Progenitor cell of endocrine pancreas (in vitro differentiated cells): ENCODE data around the gene ACTN1. TPM values are rescaled to one million over a fixed set of nuclear protein-coding genes. Genes with fewer than 3 reads are reported as not detected.

Source experiments
- DNase-seq: peaks from one replicate; pipeline ENCODE4 v3.0.0; 2021; ENCODE audit warnings: low spot score; ENCODE audit not compliant: unreplicated experiment
- H3K27ac Mint-ChIP-seq: 2 replicates; pipeline ENCODE4 v1.8.0; 2021; ENCODE audit warnings: mild to moderate bottlenecking, moderate library complexity, mixed read lengths
- H3K27me3 Mint-ChIP-seq: 2 replicates; pipeline ENCODE4 v1.8.0; 2021; ENCODE audit warnings: mixed read lengths
- H3K36me3 Mint-ChIP-seq: 2 replicates; pipeline ENCODE4 v1.8.0; 2022; ENCODE audit warnings: mixed read lengths; ENCODE audit not compliant: insufficient read depth
- H3K4me1 Mint-ChIP-seq: 2 replicates; pipeline ENCODE4 v1.8.0; 2021; ENCODE audit warnings: low read depth, mixed read lengths
- H3K4me3 Mint-ChIP-seq: 2 replicates; pipeline ENCODE4 v1.8.0; 2021; ENCODE audit warnings: low read depth, mild to moderate bottlenecking, moderate library complexity, mixed read lengths
- H3K9me3 Mint-ChIP-seq: 2 replicates; pipeline ENCODE4 v1.8.0; 2021; ENCODE audit warnings: low read depth, mixed read lengths
- total RNA-seq: library from RNA; stranded (reverse); gene quantifications from 2 replicates; pipeline ENCODE4 v1.2.1, GENCODE V29; 2021
- TF ChIP-seq, protein P1 (sequence below): fragments of 200-600 bp; sonication (generic); IDR thresholded peaks from one replicate; pipeline ENCODE4 v1.5.0; 2021; ENCODE audit warnings: antibody characterized with exemption, mild to moderate bottlenecking; ENCODE audit not compliant: unreplicated experiment

The ACTN1 gene
- total RNA-seq, 1 donor from 2014 or later = 92.6 TPM

DNA sequence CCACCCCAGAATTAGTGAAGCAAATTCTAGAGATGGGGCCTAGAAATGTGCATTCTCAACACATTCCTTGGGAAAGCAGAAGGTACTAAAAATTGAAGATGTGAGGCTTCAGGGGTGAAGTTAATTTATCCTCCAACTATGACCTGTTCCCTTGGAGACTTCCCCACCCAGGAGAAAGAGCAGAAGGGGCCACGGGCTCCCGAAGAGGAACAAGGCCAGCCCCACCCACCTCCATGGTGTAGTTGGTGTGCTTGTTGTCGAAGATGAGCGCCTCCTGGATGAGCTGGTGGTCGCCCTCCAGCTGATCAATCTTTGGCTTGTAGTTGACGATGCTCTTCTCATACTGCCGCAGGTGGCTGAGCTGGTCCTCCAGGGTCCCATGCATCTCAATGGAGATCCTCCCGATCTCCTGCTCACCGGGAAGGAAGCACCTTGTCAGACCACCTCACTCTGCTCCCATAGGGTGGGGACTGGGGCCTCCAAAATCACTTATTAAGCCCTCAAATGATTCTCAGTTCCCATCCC lies 98.5 kb downstream of the ACTN1 start:
- Mint-ChIP-seq H3K27ac (no peak overlapping the region), H3K4me1 (no peaks in the 10 kb centered on the region), H3K36me3 (peaks cover 22% of the 10 kb centered on the region), H3K9me3 (no peaks in the 10 kb centered on the region), H3K27me3 (no peaks in the 10 kb centered on the region), H3K4me3 (no peak overlapping the region)
- TF ChIP-seq, protein P1, sequence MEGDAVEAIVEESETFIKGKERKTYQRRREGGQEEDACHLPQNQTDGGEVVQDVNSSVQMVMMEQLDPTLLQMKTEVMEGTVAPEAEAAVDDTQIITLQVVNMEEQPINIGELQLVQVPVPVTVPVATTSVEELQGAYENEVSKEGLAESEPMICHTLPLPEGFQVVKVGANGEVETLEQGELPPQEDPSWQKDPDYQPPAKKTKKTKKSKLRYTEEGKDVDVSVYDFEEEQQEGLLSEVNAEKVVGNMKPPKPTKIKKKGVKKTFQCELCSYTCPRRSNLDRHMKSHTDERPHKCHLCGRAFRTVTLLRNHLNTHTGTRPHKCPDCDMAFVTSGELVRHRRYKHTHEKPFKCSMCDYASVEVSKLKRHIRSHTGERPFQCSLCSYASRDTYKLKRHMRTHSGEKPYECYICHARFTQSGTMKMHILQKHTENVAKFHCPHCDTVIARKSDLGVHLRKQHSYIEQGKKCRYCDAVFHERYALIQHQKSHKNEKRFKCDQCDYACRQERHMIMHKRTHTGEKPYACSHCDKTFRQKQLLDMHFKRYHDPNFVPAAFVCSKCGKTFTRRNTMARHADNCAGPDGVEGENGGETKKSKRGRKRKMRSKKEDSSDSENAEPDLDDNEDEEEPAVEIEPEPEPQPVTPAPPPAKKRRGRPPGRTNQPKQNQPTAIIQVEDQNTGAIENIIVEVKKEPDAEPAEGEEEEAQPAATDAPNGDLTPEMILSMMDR = no peak
- no peak for DNase-seq

DNA sequence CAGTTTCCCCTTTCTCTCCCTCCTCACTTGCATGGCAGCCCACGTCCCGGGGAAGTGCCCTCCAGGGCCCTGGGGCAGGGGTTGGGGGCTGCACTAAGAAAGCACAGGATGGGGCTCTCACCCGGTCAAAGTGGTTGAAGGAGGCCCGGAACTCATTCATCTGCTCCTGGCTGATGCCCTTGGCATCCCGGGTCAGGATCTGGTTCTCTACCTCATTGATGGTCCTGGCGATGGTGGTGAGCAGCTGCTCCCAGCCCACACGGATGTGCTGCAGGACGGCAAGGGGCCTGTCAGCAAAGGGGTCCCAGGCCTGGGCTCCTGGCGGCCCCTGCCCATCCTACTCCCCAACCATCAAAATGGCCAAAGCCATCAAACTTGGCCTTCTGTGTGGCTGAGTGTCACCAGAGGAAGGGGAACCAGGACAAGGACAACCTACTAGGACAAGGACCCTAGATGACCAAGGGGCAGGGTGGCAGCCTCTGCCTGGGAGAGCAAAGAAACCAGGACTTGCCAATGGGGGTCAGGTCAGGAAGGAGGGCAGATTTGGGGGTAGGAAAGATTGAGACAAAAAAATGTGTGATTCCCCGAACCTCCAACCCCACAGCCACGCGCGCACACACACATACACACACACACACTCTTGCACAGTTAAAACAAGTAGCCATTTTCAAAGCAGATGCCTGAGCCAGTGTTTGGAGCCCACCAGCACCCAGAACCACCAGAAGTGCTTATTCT lies 99.1 kb downstream of the ACTN1 start:
- no peaks in the 10 kb centered on the region for H3K9me3 Mint-ChIP-seq
- no peak overlapping the region for H3K27ac Mint-ChIP-seq
- no peak for DNase-seq
- H3K27me3 Mint-ChIP-seq = no peaks in the 10 kb centered on the region
- H3K4me1 Mint-ChIP-seq = no peaks in the 10 kb centered on the region
- TF ChIP-seq, protein P1 = no peak
- H3K36me3 Mint-ChIP-seq = peaks cover 25% of the 10 kb centered on the region
- no peak overlapping the region for H3K4me3 Mint-ChIP-seq

GRCh38 chr14:68879321-68879781 lies 99.8 kb downstream of the ACTN1 start:
- Mint-ChIP-seq H3K9me3 (no peaks in the 10 kb centered on the region), H3K27ac (no peak overlapping the region), H3K4me1 (no peaks in the 10 kb centered on the region), H3K36me3 (peaks cover 25% of the 10 kb centered on the region), H3K4me3 (no peak overlapping the region), H3K27me3 (no peaks in the 10 kb centered on the region)
- DNase-seq = no peak
- TF ChIP-seq, protein P1 = no peak

DNA sequence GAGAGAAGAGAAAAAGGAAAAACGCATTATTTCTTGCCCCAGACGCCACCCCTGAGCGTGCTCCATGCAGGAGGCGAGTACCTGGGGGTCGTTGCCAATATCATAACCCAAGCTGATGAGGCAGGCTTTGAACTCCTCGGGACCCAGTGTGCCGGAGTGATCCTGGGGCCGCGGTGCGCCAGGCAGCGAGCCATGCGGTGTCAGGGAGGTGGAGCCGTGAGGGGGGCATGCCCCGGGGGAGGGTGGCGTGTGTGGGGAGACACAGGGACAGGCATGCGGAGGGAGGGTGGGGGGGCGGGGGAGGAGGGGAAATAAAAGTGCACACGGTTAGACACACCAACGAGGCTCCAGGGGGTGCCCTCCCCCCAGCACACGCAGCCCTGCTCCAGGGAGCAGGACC lies 100.2 kb downstream of the ACTN1 start:
- Mint-ChIP-seq H3K4me3 (no peak overlapping the region), H3K27me3 (no peaks in the 10 kb centered on the region), H3K27ac (no peak overlapping the region), H3K4me1 (no peaks in the 10 kb centered on the region), H3K36me3 (peaks cover 24% of the 10 kb centered on the region), H3K9me3 (no peaks in the 10 kb centered on the region)
- TF ChIP-seq, protein P1 = no peak
- DNase-seq = no peak

DNA sequence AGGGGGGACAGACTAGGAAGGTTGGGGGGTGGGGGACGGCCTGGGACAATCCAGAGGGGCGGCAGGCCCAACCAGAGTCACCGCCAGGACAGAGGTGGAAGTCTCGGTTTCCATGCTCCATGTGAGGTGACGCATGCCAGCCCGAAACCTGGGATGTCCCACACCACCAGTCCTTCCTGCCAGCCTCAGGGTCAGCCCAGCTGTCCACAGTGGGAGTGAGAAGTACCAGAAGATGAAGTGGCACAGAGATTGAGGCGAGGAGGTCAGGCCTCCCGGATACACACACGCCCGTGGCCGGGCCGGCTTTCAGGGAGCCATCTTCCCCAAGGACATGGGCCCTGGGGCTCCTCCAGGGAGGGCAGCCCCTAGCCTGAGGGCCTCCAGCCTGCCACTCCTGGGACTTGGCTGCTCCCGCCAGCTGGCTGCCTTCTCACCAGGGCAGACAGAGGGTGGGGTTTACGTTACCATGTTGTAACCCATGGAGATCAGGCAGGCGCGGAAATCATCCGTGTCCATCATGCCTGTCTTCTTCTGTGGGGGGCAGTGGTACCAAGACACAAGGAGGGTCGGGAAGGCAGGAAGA lies 101.0 kb downstream of the ACTN1 start:
- no peaks in the 10 kb centered on the region for H3K27me3 Mint-ChIP-seq
- no peak overlapping the region for H3K27ac Mint-ChIP-seq
- DNase-seq = no peak
- peaks cover 28% of the 10 kb centered on the region for H3K36me3 Mint-ChIP-seq
- TF ChIP-seq, protein P1 = no peak
- H3K4me3 Mint-ChIP-seq = no peak overlapping the region
- H3K9me3 Mint-ChIP-seq = no peaks in the 10 kb centered on the region
- no peaks in the 10 kb centered on the region for H3K4me1 Mint-ChIP-seq
